ENCODE results near the gene PCDHGA10. TPM values are rescaled to one million over a fixed set of nuclear protein-coding genes. Genes with fewer than 3 reads are reported as not detected.
"Not testable (repeated sequence)": the region's sequence is repeated elsewhere in the genome, so short reads cannot be mapped to it uniquely, and the experiment has no call there.

The PCDHGA10 gene
- total RNA-seq, 2 experiments from 2014 or later, result not detected

DNA sequence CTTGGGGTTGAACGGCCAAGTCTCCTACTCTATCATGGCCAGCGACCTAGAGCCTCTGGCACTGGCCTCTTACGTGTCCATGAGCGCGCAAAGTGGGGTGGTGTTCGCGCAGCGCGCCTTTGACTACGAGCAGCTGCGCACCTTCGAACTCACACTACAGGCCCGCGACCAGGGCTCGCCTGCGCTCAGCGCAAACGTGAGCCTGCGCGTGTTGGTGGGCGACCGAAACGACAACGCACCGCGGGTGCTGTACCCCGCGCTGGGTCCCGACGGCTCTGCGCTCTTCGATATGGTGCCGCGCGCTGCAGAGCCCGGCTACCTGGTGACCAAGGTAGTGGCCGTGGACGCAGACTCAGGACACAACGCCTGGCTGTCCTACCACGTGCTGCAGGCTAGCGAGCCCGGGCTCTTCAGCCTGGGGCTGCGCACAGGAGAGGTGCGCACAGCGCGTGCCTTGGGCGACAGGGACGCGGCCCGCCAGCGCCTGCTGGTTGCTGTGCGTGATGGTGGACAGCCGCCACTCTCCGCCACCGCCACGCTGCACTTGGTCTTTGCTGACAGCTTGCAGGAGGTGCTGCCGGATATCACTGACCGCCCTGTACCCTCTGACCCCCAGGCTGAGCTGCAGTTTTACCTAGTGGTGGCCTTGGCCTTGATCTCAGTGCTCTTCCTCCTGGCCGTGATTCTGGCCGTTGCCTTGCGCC is 13.1 kb upstream of the PCDHGA10 start:
- Mint-ChIP-seq H3K9me3 (peaks cover 27% of the 10 kb centered on the region), H3K27ac (no peak overlapping the region), H3K27me3 (peaks cover 50% of the 10 kb centered on the region), H3K4me3 (no peak overlapping the region), H3K4me1 (no peaks in the 10 kb centered on the region), H3K36me3 (ENCODE audit: low read depth) (peaks cover 7% of the 10 kb centered on the region)
- no peak for DNase-seq
- ChIA-PET POLR2A (no interaction called here), CTCF (interaction anchor here (0.7 kb wide), 1 partner anchor 13 kb away, joined by 3 read pairs; the partner anchor contains the start of gene PCDHGA10)

DNA sequence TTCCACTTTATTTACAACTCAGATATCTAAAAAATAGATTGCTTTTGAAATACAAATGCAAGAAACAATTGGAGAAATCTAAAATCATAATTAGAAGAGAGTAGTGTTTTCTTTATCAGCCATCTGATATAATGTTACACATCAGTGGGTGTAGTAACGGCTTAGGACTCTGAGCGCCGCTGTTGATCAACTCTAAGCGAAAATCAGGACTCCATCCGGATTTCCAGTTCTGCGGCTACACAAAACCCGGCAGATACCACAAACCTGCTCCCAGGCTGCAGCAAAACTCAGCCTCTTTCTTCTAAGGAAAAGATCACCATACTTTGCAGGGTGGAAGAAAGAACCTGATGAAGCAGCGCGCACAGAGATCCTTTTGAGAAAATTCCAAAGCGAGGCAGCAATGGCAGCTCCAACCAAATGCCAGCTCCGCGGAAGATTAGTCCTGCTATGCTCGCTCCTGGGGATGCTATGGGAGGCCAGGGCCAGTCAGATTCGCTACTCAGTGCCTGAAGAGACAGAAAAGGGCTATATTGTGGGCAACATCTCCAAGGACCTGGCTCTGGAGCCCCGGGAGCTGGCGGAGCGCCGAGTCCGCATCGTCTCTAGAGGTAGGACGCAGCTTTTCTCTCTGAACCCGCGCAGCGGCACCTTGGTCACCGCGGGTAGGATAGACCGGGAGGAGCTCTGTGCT is 10.1 kb upstream of the PCDHGA10 start, which contains the start of gene PCDHGA9:
TSS of gene PCDHGA9 (plus strand) at position 226 of the 691 bp plus-strand sequence. CDS start at position 401, 175 bp downstream.
- DNase-seq, result no peak
- Mint-ChIP-seq H3K27ac (no peak within 1 kb of the TSS), H3K36me3 (ENCODE audit: low read depth) (peaks cover 7% of the 10 kb centered on the region), H3K4me3 (no peak within 1 kb of the TSS), H3K27me3 (peaks cover 48% of the 10 kb centered on the region), H3K4me1 (no peaks in the 10 kb centered on the region), H3K9me3 (peaks cover 26% of the 10 kb centered on the region)
- ChIA-PET CTCF (interaction anchor here (0.8 to 1.6 kb wide), 4 partner anchors 11 to 121 kb away, joined by 3 to 5 read pairs (median 3); partner anchors contain the start of genes PCDHGA10 and PCDHGA11), POLR2A (no interaction called here)

DNA sequence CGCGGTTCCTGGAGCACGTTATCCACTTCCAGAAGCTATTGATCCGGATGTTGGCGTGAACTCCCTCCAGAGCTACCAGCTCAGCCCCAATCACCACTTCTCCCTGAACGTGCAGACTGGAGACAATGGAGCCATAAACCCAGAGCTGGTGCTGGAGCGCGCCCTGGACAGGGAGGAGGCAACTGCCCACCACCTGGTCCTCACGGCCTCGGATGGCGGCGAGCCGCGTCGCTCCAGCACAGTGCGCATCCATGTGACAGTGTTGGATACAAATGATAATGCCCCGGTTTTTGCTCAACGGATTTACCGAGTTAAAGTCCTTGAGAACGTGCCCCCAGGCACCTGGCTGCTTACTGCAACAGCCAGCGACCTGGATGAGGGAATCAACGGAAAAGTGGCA is 9.4 kb upstream of the PCDHGA10 start:
- H3K4me3 Mint-ChIP-seq, result no peak overlapping the region
- no peak overlapping the region for H3K27ac Mint-ChIP-seq
- peaks cover 2% of the 10 kb centered on the region for H3K4me1 Mint-ChIP-seq
- DNase-seq, result no peak
- POLR2A ChIA-PET, result no interaction called here
- CTCF ChIA-PET, result interaction anchor here (0.8 to 1.6 kb wide), 4 partner anchors 10 to 120 kb away, joined by 3 to 5 read pairs (median 3); partner anchors contain the start of genes PCDHGA10 and PCDHGA11
- H3K27me3 Mint-ChIP-seq, result peaks cover 54% of the 10 kb centered on the region
- H3K9me3 Mint-ChIP-seq, result peaks cover 29% of the 10 kb centered on the region
- peaks cover 7% of the 10 kb centered on the region for H3K36me3 Mint-ChIP-seq (ENCODE audit: low read depth)

DNA sequence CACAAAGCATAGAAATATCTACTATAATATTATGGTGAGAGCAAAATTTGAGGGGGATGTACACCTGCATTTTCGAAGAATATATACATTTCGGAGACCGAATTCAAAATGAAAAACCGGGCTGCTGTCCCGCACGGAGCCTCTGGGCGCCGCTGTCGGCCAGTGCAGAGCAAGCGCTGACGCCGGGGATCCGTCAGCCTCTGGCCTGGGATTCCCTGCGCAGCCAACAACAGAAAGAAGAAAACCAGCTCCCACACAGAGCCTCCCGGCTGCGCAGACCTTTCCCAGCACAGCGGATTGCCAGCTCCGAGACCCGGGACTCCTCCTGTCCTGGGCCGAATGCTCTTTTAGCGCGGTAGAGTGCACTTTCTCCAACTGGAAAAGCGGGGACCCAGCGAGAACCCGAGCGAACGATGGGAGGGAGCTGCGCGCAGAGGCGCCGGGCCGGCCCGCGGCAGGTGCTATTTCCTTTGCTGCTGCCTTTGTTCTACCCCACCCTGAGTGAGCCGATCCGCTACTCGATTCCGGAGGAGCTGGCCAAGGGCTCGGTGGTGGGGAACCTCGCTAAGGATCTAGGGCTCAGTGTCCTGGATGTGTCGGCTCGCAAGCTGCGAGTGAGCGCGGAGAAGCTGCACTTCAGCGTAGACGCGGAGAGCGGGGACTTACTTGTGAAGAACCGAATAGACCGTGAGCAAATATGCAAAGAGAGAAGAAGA is 4.8 kb upstream of the PCDHGA10 start, which contains the start of gene PCDHGB6:
TSS of gene PCDHGB6 (plus strand) at position 232 of the 716 bp plus-strand sequence. CDS start at position 414, 182 bp downstream.
- H3K9me3 Mint-ChIP-seq, result peaks cover 27% of the 10 kb centered on the region
- H3K4me3 Mint-ChIP-seq, result peak within 1 kb of the TSS; percentile 40
- peaks cover 11% of the 10 kb centered on the region for H3K36me3 Mint-ChIP-seq (ENCODE audit: low read depth)
- DNase-seq, result peak; percentile 24
- peaks cover 53% of the 10 kb centered on the region for H3K27me3 Mint-ChIP-seq
- H3K27ac Mint-ChIP-seq, POLR2A ChIA-PET, H3K4me1 Mint-ChIP-seq: not testable (repeated sequence)
- CTCF ChIA-PET, result interaction anchor here (0.6 to 3.1 kb wide), 9 partner anchors 11 to 156 kb away, joined by 3 to 11 read pairs (median 4); partner anchors contain the start of genes PCDHGA11, PCDHGA3 and PCDHGB5

DNA sequence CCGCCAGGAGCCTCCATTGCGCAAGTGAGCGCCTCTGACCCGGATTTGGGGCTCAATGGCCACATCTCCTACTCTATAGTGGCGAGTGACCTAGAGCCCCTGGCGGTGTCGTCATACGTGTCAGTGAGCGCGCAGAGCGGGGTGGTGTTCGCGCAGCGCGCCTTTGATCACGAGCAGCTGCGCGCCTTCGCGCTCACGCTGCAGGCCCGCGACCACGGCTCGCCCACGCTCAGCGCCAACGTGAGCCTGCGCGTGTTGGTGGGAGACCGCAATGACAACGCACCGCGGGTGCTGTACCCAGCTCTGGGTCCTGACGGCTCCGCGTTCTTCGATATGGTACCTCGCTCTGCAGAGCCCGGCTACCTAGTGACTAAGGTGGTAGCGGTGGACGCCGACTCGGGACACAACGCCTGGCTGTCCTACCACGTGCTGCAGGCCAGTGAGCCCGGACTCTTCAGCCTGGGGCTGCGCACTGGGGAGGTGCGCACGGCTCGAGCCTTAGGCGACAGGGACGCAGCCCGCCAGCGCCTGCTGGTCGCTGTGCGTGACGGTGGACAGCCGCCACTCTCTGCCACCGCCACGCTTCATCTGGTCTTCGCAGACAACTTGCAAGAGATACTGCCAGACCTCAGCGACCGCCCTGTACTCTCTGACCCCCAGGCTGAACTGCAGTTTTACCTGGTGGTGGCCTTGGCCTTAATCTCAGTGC is 3.0 kb upstream of the PCDHGA10 start:
- no peak for DNase-seq
- CTCF ChIA-PET, result no interaction called here

DNA sequence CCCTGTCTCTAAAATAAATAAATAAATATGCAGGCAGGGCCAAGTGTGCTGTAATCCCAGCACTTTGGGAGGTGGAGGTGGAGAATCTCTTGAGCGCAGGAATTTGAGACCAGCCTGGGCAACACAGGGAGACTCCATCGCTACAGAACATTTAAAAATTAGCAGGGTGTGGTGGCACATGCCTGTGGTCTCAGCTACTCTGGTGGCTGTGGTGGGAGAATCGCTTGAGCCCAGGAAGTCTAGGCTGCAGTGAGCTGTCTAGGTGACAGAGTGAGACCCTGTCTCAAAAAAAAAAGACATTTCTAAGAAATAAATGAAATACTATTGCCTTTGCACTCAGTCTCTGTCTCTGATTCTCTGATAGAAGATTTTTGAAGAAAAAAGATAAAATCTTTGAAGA is 1.2 kb upstream of the PCDHGA10 start:
- no peak for DNase-seq
- Mint-ChIP-seq H3K4me1 (peaks cover 15% of the 10 kb centered on the region), H3K36me3 (ENCODE audit: low read depth) (peaks cover 16% of the 10 kb centered on the region), H3K4me3 (no peak overlapping the region), H3K27me3 (peaks cover 64% of the 10 kb centered on the region), H3K27ac (no peak overlapping the region), H3K9me3 (peaks cover 24% of the 10 kb centered on the region)
- ChIA-PET CTCF (interaction anchor here (0.6 to 2.3 kb wide), 2 partner anchors 91 to 103 kb away, joined by 3 to 13 read pairs; no protein-coding TSS in a partner anchor), POLR2A (no interaction called here)

More for the DNA sequence above, 3.0 kb upstream of the PCDHGA10 start:
- no peak overlapping the region for H3K27ac Mint-ChIP-seq
- POLR2A ChIA-PET, result no interaction called here
- no peak overlapping the region for H3K4me3 Mint-ChIP-seq
- peaks cover 26% of the 10 kb centered on the region for H3K9me3 Mint-ChIP-seq
- H3K4me1 Mint-ChIP-seq, result peaks cover 13% of the 10 kb centered on the region
- peaks cover 14% of the 10 kb centered on the region for H3K36me3 Mint-ChIP-seq (ENCODE audit: low read depth)
- H3K27me3 Mint-ChIP-seq, result peaks cover 58% of the 10 kb centered on the region

DNA sequence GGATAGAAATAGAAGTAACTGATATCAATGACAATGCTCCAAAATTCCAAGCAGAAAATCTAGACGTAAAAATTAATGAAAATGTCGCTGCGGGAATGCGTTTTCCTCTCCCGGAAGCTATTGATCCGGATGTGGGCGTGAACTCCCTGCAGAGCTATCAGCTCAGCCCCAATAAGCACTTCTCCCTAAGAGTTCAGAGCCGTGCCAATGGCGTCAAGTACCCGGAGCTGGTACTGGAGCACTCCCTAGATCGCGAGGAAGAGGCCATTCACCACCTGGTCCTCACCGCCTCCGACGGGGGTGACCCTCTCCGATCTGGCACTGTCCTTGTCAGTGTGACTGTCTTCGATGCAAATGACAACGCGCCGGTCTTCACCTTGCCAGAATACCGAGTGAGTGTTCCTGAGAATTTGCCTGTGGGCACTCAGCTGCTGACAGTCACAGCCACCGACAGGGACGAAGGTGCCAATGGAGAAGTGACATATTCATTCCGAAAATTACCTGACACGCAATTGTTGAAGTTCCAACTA is 818 bp downstream of the PCDHGA10 start:
- no peak for DNase-seq
- Mint-ChIP-seq H3K4me3 (peak overlapping the region; percentile 71), H3K9me3 (peaks cover 28% of the 10 kb centered on the region), H3K27me3 (peaks cover 64% of the 10 kb centered on the region), H3K27ac (peak overlapping the region; percentile 38), H3K36me3 (ENCODE audit: low read depth) (peaks cover 23% of the 10 kb centered on the region), H3K4me1 (peaks cover 18% of the 10 kb centered on the region)
- ChIA-PET POLR2A (no interaction called here), CTCF (interaction anchor here (0.9 to 2.7 kb wide), 13 partner anchors 8 to 150 kb away, joined by 3 to 19 read pairs (median 10); partner anchors contain the start of genes PCDHGA11, PCDHGA12, PCDHGA9 and PCDHGB3)

DNA sequence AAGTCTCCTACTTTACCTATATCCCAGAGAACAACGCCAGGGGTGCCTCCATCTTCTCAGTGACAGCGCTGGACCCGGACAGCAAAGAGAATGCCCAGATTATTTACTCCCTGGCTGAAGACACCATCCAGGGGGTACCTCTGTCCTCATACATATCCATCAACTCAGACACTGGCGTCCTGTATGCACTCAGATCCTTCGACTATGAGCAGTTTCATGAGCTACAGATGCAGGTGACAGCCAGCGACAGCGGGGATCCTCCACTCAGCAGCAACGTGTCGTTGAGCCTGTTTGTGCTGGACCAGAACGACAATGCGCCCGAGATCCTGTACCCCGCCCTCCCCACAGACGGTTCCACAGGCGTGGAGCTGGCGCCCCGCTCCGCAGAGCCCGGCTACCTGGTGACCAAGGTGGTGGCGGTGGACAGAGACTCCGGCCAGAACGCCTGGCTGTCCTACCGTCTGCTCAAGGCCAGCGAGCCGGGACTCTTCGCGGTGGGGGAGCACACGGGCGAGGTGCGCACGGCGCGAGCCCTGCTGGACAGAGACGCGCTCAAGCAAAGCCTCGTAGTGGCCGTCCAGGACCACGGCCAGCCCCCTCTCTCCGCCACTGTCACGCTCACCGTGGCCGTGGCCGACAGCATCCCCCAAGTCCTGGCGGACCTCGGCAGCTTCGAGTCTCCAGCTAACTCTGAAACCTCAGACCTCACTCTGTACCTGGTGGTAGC is 1.9 kb downstream of the PCDHGA10 start:
- DNase-seq, H3K27ac Mint-ChIP-seq, POLR2A ChIA-PET, H3K4me3 Mint-ChIP-seq: not testable (repeated sequence)
- Mint-ChIP-seq H3K36me3 (ENCODE audit: low read depth) (peaks cover 19% of the 10 kb centered on the region), H3K9me3 (peaks cover 24% of the 10 kb centered on the region), H3K4me1 (peaks cover 21% of the 10 kb centered on the region), H3K27me3 (peaks cover 60% of the 10 kb centered on the region)
- CTCF ChIA-PET, result interaction anchor here (2.2 to 2.7 kb wide), 5 partner anchors 16 to 149 kb away, joined by 8 to 19 read pairs (median 11); partner anchors contain the start of genes PCDHGA12, PCDHGB3 and PCDHGB5

DNA sequence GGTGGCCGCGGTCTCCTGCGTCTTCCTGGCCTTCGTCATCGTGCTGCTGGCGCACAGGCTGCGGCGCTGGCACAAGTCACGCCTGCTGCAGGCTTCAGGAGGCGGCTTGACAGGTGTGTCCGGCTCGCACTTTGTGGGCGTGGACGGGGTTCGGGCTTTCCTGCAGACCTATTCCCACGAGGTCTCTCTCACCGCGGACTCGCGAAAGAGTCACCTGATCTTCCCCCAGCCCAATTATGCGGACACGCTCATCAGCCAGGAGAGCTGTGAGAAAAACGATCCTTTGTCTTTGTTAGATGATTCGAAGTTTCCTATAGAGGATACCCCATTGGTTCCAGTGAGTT is 2.5 kb downstream of the PCDHGA10 start:
- peaks cover 26% of the 10 kb centered on the region for H3K9me3 Mint-ChIP-seq
- DNase-seq, H3K4me3 Mint-ChIP-seq, H3K27ac Mint-ChIP-seq, POLR2A ChIA-PET: not testable (repeated sequence)
- H3K27me3 Mint-ChIP-seq, result peaks cover 61% of the 10 kb centered on the region
- H3K36me3 Mint-ChIP-seq (ENCODE audit: low read depth), result peaks cover 18% of the 10 kb centered on the region
- CTCF ChIA-PET, result interaction anchor here (2.7 kb wide), 1 partner anchor 149 kb away, joined by 14 read pairs; no protein-coding TSS in a partner anchor
- peaks cover 21% of the 10 kb centered on the region for H3K4me1 Mint-ChIP-seq

DNA sequence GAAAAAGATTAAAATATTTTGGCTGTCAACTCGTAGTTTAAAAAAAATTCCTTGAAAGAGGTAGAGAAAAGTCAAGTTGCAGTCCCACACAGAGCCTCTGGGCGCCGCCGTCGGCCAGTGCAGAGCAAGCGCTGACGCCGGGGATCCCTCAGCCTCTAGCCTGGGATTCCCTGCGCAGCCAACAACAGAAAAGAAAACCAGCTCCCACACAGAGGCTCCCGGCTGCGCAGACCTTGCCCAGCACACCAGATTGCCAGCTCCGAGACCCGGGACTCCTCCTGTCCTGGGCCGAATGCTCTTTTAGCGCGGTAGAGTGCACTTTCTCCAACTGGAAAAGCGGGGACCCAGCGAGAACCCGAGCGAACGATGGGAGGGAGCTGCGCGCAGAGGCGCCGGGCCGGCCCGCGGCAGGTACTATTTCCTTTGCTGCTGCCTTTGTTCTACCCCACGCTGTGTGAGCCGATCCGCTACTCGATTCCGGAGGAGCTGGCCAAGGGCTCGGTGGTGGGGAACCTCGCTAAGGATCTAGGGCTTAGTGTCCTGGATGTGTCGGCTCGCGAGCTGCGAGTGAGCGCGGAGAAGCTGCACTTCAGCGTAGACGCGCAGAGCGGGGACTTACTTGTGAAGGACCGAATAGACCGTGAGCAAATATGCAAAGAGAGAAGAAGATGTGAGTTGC is 4.8 kb downstream of the PCDHGA10 start, which contains the start of gene PCDHGB7:
TSS of gene PCDHGB7 (plus strand) at position 184 of the 679 bp plus-strand sequence. CDS start at position 367, 183 bp downstream.
- peaks cover 21% of the 10 kb centered on the region for H3K4me1 Mint-ChIP-seq
- peaks cover 72% of the 10 kb centered on the region for H3K27me3 Mint-ChIP-seq
- POLR2A ChIA-PET, DNase-seq: not testable (repeated sequence)
- CTCF ChIA-PET, result interaction anchor here (0.6 to 3.8 kb wide), 10 partner anchors 13 to 208 kb away, joined by 3 to 18 read pairs (median 5); partner anchors contain the start of genes PCDHGA12, PCDHGA4, PCDHGB3 and PCDHGB5
- peaks cover 31% of the 10 kb centered on the region for H3K9me3 Mint-ChIP-seq
- H3K4me3 Mint-ChIP-seq, result peak within 1 kb of the TSS; percentile 41
- H3K27ac Mint-ChIP-seq, result peak within 1 kb of the TSS; percentile 50
- H3K36me3 Mint-ChIP-seq (ENCODE audit: low read depth), result peaks cover 16% of the 10 kb centered on the region

All from activated CD4-positive, alpha-beta T cell treated with anti-CD3 and anti-CD28 coated beads, Interleukin-2, amount 10 ng/mL, durations not matched to agents 7 days and 5 days (primary cell).